ENCODE measurements around the gene CSF2RB. TPM values are rescaled to one million over a fixed set of nuclear protein-coding genes. Genes with fewer than 3 reads are reported as not detected.

The CSF2RB gene
- total and polyA plus RNA-seq, 2 donors (not counting 3 experiments of a cell fraction or from before 2014, with no cell fraction given), result 20.6 to 68.2 TPM

DNA sequence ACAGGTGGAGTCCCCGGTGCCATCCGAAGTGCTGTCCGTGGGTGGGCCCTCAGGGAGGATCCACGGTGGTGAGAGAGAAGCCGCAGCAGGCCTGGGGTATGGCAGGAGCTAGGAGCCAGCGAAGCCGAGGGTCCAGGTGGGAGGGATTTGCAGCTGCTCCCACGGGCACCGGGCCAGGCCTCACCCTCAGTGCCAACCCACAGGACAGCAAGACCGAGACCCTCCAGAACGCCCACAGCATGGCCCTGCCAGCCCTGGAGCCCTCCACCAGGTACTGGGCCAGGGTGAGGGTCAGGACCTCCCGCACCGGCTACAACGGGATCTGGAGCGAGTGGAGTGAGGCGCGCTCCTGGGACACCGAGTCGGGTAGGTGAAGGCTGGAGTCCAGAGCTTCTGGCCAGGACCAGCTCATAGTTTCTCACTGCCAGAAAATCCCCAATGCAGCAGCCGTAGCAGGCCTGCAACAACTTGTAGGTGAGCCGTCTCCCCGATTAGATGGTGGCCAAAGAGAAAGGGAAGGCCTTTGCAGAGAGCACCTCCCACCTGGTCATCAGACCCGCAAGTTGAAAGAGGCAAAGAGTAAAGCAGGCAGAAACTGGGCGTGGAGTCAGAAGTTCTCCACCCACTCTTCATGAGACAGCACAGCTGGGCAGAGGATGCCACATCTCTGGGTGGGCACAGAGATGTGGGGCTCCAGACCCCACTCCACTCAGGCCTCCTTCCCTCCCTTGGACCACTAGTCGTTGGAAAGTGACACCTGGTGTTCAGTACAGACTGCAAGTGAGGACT lies 20.4 kb downstream of the CSF2RB start:
- no peaks in the 10 kb centered on the region for H3K4me1 ChIP-seq (ENCODE audit: control insufficient read depth, extremely low read depth, insufficient read depth, low read length)
- no peaks in the 10 kb centered on the region for H3K9me3 ChIP-seq (replicated peaks; ENCODE audit: control insufficient read depth, insufficient read depth, low read length)
- no peaks in the 10 kb centered on the region for H3K27me3 ChIP-seq (ENCODE audit: control insufficient read depth in 2 of 2, insufficient read depth in 2 of 2, low read length in 2 of 2)
- no peak overlapping the region for H3K27ac ChIP-seq (ENCODE audit: insufficient read depth, low read depth, low read length)
- FAIRE-seq (no peak), DNase-seq (ENCODE audit: low read depth, low spot score) (no peak)
- no peak overlapping the region for H3K4me2 ChIP-seq (ENCODE audit: insufficient read depth, low read length)
- intact Hi-C loops (cut with micrococcal nuclease), result no loop called here
- H4K20me1 ChIP-seq (replicated peaks; ENCODE audit: control insufficient read depth, extremely low read depth, insufficient read depth, low read length), result no peaks in the 10 kb centered on the region
- BruUV-seq (replicated peaks), result no TSS peak
- H3K36me3 ChIP-seq (ENCODE audit: control insufficient read depth in 2 of 2, extremely low read depth in 1 of 2, insufficient read depth in 2 of 2, low read length in 2 of 2), result peaks cover 0 to 44% of the 10 kb centered on the region in 2 experiments
- no peak overlapping the region for H3K4me3 ChIP-seq (replicated peaks in 1 of 3; ENCODE audit: insufficient read depth in 1 of 3, low read depth in 1 of 3, low read length in 3 of 3)
- ChIA-PET POLR2A (no interaction called here), CTCF (no interaction called here)
- no peak for TF ChIP-seq MYC (IDR thresholded peaks at IDR 0.05; ENCODE audit: low read depth, low read length)
- no peak for TF ChIP-seq GATA2 (IDR thresholded peaks at IDR 0.05; ENCODE audit: insufficient read depth, insufficient read length, low read depth, low read length)
- no peak for TF ChIP-seq POLR2AphosphoS5 (IDR thresholded peaks at IDR 0.05; ENCODE audit: insufficient read depth, low read depth, low read length)
- TF ChIP-seq, protein P1, sequence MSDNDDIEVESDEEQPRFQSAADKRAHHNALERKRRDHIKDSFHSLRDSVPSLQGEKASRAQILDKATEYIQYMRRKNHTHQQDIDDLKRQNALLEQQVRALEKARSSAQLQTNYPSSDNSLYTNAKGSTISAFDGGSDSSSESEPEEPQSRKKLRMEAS (IDR thresholded peaks at IDR 0.05; ENCODE audit: insufficient read depth, insufficient read length), result no peak
- no peak overlapping the region for H2AFZ ChIP-seq (ENCODE audit: low read depth, low read length)
- dilution Hi-C loops (cut with MboI; ENCODE audit: extremely low pct_ligation_motif_present, low sequenced_read_pairs), result no loop called here
- no peaks in the 10 kb centered on the region for H3K9me1 ChIP-seq (replicated peaks; ENCODE audit: control insufficient read depth, extremely low read depth, insufficient read depth, low read length)
- H3K79me2 ChIP-seq (ENCODE audit: control insufficient read depth, insufficient read depth, low read length), result no peaks in the 10 kb centered on the region
- no peak overlapping the region for H3K9ac ChIP-seq (replicated peaks; ENCODE audit: extremely low read depth, insufficient read depth, low read length)

DNA sequence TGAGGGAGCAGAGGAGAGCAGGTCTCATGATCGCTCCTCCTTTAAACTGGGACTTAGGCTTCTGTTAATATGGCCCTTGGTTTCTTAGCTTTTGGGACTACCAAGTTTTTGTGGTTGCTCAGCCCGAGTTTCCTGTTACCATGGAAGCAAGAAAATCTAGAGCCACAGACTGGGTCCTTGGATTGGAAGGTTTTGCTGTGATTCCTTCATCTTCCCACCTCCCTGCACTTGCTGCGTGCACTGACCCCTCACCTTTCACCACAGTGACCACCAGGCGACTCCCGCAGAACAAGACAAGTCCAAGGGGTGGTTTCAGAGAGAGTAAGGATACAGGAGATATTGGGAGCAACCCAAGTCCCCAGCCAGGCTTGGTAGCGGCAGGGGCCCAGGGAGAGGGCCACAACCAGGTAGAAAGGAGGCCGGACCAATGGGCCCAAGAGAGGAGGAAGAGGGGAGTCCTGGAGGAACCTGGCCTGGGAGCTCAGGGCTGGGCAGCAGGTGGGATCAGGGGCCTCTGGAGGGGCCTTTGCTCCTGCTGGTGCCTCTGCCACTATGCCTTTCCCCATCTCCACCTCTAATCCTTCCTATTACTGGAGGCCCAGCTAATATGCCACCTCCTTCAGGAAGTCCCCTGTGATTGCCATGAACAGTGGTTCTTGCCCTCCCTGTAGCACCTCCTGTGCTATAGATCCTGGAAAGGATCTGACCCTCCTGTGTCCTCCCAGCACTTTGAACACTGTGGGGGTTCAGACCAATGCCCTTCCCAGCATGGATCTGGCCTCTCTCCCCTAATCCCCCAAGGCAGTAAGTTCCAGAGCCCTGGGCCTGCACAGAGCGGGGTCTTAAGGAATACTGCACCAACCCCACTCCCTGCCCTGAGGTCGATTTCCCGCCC lies 21.2 kb downstream of the CSF2RB start:
- Histone ChIP-seq H3K4me2 (ENCODE audit: insufficient read depth, low read length) (no peak overlapping the region), H3K9me1 (replicated peaks; ENCODE audit: control insufficient read depth, extremely low read depth, insufficient read depth, low read length) (no peaks in the 10 kb centered on the region), H3K27me3 (ENCODE audit: control insufficient read depth in 2 of 2, insufficient read depth in 2 of 2, low read length in 2 of 2) (no peaks in the 10 kb centered on the region), H3K4me1 (ENCODE audit: control insufficient read depth, extremely low read depth, insufficient read depth, low read length) (no peaks in the 10 kb centered on the region), H3K36me3 (ENCODE audit: control insufficient read depth in 2 of 2, extremely low read depth in 1 of 2, insufficient read depth in 2 of 2, low read length in 2 of 2) (peaks cover 0 to 38% of the 10 kb centered on the region in 2 experiments), H3K4me3 (replicated peaks in 1 of 3; ENCODE audit: insufficient read depth in 1 of 3, low read depth in 1 of 3, low read length in 3 of 3) (no peak overlapping the region), H2AFZ (ENCODE audit: low read depth, low read length) (no peak overlapping the region), H3K9ac (replicated peaks; ENCODE audit: extremely low read depth, insufficient read depth, low read length) (no peak overlapping the region), H3K79me2 (ENCODE audit: control insufficient read depth, insufficient read depth, low read length) (no peaks in the 10 kb centered on the region), H4K20me1 (replicated peaks; ENCODE audit: control insufficient read depth, extremely low read depth, insufficient read depth, low read length) (no peaks in the 10 kb centered on the region), H3K9me3 (replicated peaks; ENCODE audit: control insufficient read depth, insufficient read depth, low read length) (no peaks in the 10 kb centered on the region), H3K27ac (ENCODE audit: insufficient read depth, low read depth, low read length) (no peak overlapping the region)
- no peak for TF ChIP-seq POLR2AphosphoS5 (IDR thresholded peaks at IDR 0.05; ENCODE audit: insufficient read depth, low read depth, low read length)
- TF ChIP-seq FOS (IDR thresholded peaks at IDR 0.05; ENCODE audit: borderline replicate concordance, insufficient read depth, low read length), result no peak
- TF ChIP-seq, protein P1 (IDR thresholded peaks at IDR 0.05; ENCODE audit: insufficient read depth, insufficient read length), result no peak
- no peak for TF ChIP-seq GATA2 (IDR thresholded peaks at IDR 0.05; ENCODE audit: insufficient read depth, insufficient read length, low read depth, low read length)
- TF ChIP-seq JUN (IDR thresholded peaks at IDR 0.05; ENCODE audit: borderline replicate concordance, insufficient read depth, insufficient read length, low read depth), result no peak
- no peak for TF ChIP-seq POLR2A (IDR thresholded peaks at IDR 0.05; ENCODE audit: low read depth, low read length)
- TF ChIP-seq MYC (IDR thresholded peaks at IDR 0.05; ENCODE audit: low read depth, low read length), result no peak
- CTCF ChIA-PET, result no interaction called here
- POLR2A ChIA-PET, result interaction anchor here (0.6 kb wide), 1 partner anchor 387 kb away, joined by 4 read pairs; no protein-coding TSS in a partner anchor
- DNase-seq (ENCODE audit: low read depth, low spot score), result no peak
- FAIRE-seq, result no peak
- BruUV-seq (replicated peaks), result no TSS peak
- dilution Hi-C loops (cut with MboI; ENCODE audit: extremely low pct_ligation_motif_present, low sequenced_read_pairs), result no loop called here
- intact Hi-C loops (cut with micrococcal nuclease), result no loop called here
